HL-60 (cell line): ENCODE measurements around the gene GSX2.
A peak's percentile ranks its signal among the peaks of the same experiment; 100 is the strongest.

Source experiments
- DNase-seq, 2 experiments: peaks; one replicate each; pipeline ENCODE4 v3.0.0-alpha.2; 2010 to 2020; ENCODE audit warnings: low read depth in 1 of 2, low spot score in 1 of 2
- H3K27ac ChIP-seq: fragments of 250-450 bp; sonication (Bioruptor Pico); replicated peaks from 2 replicates; pipeline ENCODE4 v1.5.1; 2020; ENCODE audit warnings: mild to moderate bottlenecking, moderate library complexity
- H3K27me3 ChIP-seq: fragments of 250-450 bp; sonication (Bioruptor Pico); 2 replicates; pipeline ENCODE4 v1.5.1; 2021; ENCODE audit warnings: mild to moderate bottlenecking, moderate library complexity; ENCODE audit not compliant: insufficient read depth, poor library complexity, severe bottlenecking
- H3K4me3 ChIP-seq: replicated peaks from 2 replicates; pipeline ENCODE4 v1.5.1; 2011; ENCODE audit warnings: mild to moderate bottlenecking, control low read depth, low read length; ENCODE audit not compliant: insufficient read depth
- GABPA ChIP-seq: IDR thresholded peaks from 2 replicates; pipeline ENCODE4 v1.6.1; 2012; ENCODE audit warnings: low read depth
- POLR2AphosphoS5 ChIP-seq: IDR thresholded peaks from 2 replicates; pipeline ENCODE4 v1.6.1; 2012; ENCODE audit warnings: low read depth
- SPI1 ChIP-seq: IDR thresholded peaks from 2 replicates; pipeline ENCODE4 v1.6.1; 2012; ENCODE audit warnings: low read depth, mild to moderate bottlenecking, borderline replicate concordance
- TF ChIP-seq, protein P1 (sequence below): IDR thresholded peaks from one replicate; pipeline ENCODE4 v1.5.1; 2011; ENCODE audit warnings: low read length, control low read depth, inconsistent platforms; ENCODE audit not compliant: insufficient read depth
- TF ChIP-seq, protein P2 (sequence below): IDR thresholded peaks from 2 replicates; pipeline ENCODE4 v1.6.1; 2012; ENCODE audit warnings: low read depth; ENCODE audit not compliant: insufficient replicate concordance

GSX2 gene

GRCh38 chr4:54065282-54066087, 34.5 kb upstream of the GSX2 start:
- Histone ChIP-seq H3K27me3 (no peaks in the 10 kb centered on the region), H3K27ac (peak overlapping the region; percentile 53), H3K4me3 (no peak overlapping the region)
- no peak for DNase-seq
- no peak for TF ChIP-seq POLR2AphosphoS5

GRCh38 chr4:54066088-54066415, 33.9 kb upstream of the GSX2 start:
- no peak overlapping the region for H3K27ac ChIP-seq
- TF ChIP-seq POLR2AphosphoS5 = no peak
- TF ChIP-seq, protein P1, sequence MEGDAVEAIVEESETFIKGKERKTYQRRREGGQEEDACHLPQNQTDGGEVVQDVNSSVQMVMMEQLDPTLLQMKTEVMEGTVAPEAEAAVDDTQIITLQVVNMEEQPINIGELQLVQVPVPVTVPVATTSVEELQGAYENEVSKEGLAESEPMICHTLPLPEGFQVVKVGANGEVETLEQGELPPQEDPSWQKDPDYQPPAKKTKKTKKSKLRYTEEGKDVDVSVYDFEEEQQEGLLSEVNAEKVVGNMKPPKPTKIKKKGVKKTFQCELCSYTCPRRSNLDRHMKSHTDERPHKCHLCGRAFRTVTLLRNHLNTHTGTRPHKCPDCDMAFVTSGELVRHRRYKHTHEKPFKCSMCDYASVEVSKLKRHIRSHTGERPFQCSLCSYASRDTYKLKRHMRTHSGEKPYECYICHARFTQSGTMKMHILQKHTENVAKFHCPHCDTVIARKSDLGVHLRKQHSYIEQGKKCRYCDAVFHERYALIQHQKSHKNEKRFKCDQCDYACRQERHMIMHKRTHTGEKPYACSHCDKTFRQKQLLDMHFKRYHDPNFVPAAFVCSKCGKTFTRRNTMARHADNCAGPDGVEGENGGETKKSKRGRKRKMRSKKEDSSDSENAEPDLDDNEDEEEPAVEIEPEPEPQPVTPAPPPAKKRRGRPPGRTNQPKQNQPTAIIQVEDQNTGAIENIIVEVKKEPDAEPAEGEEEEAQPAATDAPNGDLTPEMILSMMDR = no peak
- TF ChIP-seq GABPA = no peak
- TF ChIP-seq SPI1 = no peak
- TF ChIP-seq, protein P2, sequence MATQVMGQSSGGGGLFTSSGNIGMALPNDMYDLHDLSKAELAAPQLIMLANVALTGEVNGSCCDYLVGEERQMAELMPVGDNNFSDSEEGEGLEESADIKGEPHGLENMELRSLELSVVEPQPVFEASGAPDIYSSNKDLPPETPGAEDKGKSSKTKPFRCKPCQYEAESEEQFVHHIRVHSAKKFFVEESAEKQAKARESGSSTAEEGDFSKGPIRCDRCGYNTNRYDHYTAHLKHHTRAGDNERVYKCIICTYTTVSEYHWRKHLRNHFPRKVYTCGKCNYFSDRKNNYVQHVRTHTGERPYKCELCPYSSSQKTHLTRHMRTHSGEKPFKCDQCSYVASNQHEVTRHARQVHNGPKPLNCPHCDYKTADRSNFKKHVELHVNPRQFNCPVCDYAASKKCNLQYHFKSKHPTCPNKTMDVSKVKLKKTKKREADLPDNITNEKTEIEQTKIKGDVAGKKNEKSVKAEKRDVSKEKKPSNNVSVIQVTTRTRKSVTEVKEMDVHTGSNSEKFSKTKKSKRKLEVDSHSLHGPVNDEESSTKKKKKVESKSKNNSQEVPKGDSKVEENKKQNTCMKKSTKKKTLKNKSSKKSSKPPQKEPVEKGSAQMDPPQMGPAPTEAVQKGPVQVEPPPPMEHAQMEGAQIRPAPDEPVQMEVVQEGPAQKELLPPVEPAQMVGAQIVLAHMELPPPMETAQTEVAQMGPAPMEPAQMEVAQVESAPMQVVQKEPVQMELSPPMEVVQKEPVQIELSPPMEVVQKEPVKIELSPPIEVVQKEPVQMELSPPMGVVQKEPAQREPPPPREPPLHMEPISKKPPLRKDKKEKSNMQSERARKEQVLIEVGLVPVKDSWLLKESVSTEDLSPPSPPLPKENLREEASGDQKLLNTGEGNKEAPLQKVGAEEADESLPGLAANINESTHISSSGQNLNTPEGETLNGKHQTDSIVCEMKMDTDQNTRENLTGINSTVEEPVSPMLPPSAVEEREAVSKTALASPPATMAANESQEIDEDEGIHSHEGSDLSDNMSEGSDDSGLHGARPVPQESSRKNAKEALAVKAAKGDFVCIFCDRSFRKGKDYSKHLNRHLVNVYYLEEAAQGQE = no peak
- no peak for DNase-seq
- H3K4me3 ChIP-seq = no peak overlapping the region
- H3K27me3 ChIP-seq = no peaks in the 10 kb centered on the region

DNA sequence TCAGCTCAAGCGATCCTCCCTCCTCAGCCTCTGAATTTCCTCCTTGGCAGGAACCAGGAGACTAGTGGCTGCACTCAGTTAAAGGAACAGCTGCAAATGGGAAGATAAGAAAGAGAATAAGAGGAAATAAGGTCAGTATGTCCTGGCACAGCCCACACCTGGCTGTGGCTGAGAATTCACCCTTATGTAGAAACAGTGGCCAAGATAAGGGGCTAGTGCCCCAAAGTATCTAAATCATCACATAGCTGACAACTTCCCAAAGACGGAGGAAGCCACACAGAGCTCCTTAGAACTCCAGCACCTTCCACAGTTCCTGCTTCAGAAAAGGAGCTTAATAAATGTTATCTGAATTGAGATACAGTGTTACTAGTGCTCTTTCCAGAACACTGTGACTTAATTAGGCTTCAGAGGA, 33.2 kb upstream of the GSX2 start:
- DNase-seq = peak in 1 of 2 experiments; percentile 10
- no peak overlapping the region for H3K27ac ChIP-seq
- TF ChIP-seq, protein P1 = no peak
- TF ChIP-seq, protein P2 = no peak
- no peak for TF ChIP-seq SPI1
- TF ChIP-seq GABPA = no peak
- no peak for TF ChIP-seq POLR2AphosphoS5
- H3K27me3 ChIP-seq = no peaks in the 10 kb centered on the region
- no peak overlapping the region for H3K4me3 ChIP-seq

GRCh38 chr4:54067166-54067565, 32.8 kb upstream of the GSX2 start:
- TF ChIP-seq SPI1 = no peak
- TF ChIP-seq, protein P2 = no peak
- DNase-seq = no peak
- H3K27ac ChIP-seq = no peak overlapping the region
- H3K4me3 ChIP-seq = no peak overlapping the region
- no peaks in the 10 kb centered on the region for H3K27me3 ChIP-seq
